ENCODE data around the gene VWF. TPM values are rescaled to one million over a fixed set of nuclear protein-coding genes. Genes with fewer than 3 reads are reported as not detected.

VWF gene
- total RNA-seq, 6 donors from 2014 or later = 292 to 543 (median 360) TPM

DNA sequence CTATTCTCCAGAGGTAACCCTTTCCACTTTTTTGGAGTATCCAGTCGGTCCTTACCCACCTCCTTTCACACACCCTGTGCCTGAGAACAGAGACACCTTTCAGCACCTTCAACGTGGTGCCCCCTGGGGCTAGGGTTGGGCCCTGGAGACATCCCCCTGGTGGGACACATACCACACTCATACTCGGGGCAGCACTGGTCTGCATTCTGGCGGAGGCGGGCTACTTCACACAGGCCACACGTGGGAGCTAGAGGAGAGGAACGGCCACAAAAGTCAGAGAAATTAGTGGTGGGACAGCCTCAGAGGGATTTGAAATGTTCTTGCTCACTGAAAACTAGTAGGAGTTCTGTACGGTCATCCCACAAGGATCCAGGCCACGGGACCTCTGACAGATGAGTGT, 139.6 kb downstream of the VWF start:
- WGBS, 2 donors = 61 to 76% methylated on average over 7 to 9 of the region's 9 CpGs
- TF ChIP-seq POLR2AphosphoS5 (IDR thresholded peaks at IDR 0.05) (no peak), EP300 (IDR thresholded peaks at IDR 0.05) (no peak), POLR2A (IDR thresholded peaks at IDR 0.05) (no peak)
- TF ChIP-seq, protein P1, sequence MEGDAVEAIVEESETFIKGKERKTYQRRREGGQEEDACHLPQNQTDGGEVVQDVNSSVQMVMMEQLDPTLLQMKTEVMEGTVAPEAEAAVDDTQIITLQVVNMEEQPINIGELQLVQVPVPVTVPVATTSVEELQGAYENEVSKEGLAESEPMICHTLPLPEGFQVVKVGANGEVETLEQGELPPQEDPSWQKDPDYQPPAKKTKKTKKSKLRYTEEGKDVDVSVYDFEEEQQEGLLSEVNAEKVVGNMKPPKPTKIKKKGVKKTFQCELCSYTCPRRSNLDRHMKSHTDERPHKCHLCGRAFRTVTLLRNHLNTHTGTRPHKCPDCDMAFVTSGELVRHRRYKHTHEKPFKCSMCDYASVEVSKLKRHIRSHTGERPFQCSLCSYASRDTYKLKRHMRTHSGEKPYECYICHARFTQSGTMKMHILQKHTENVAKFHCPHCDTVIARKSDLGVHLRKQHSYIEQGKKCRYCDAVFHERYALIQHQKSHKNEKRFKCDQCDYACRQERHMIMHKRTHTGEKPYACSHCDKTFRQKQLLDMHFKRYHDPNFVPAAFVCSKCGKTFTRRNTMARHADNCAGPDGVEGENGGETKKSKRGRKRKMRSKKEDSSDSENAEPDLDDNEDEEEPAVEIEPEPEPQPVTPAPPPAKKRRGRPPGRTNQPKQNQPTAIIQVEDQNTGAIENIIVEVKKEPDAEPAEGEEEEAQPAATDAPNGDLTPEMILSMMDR (IDR thresholded peaks at IDR 0.05) = no peak
- H3K4me3 ChIP-seq = no peak overlapping the region
- H3K9me3 ChIP-seq = no peaks in the 10 kb centered on the region
- no peak overlapping the region for H3K27ac ChIP-seq
- no peak for DNase-seq
- H3K27me3 ChIP-seq = no peaks in the 10 kb centered on the region
- H3K36me3 ChIP-seq = peaks cover 3 to 64% (median 8%) of the 10 kb centered on the region in 4 donors
- ATAC-seq (ENCODE audit: low FRiP score in 2 of 2) = no peak
- peaks cover 0 to 6% (median 0%) of the 10 kb centered on the region in 4 donors for H3K4me1 ChIP-seq

DNA sequence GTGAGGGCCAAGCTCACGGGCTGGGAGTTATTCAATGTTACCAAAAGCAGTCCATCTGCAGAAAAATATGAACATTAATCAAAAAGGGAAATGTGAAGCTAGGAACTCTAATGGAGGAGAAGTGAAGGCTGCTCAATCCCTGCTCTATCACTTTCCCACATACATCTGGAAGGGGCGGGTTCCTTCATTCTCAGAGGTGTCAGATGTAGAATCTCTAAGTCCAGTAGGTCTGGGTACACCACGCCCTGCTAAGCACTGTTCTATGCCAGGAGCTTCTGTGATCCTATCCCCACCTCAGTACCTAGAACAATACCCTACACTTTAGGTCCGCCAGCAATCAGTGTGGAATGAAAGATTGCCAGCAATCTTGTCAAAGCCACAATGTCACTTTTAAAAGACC, 142.4 kb downstream of the VWF start:
- TF ChIP-seq, protein P1 (IDR thresholded peaks at IDR 0.05) = no peak
- no peak for TF ChIP-seq EP300 (IDR thresholded peaks at IDR 0.05)
- no peak for TF ChIP-seq POLR2AphosphoS5 (IDR thresholded peaks at IDR 0.05)
- TF ChIP-seq POLR2A (IDR thresholded peaks at IDR 0.05) = no peak
- H3K4me3 ChIP-seq = no peak overlapping the region
- no peak for ATAC-seq (ENCODE audit: low FRiP score in 2 of 2)
- H3K27ac ChIP-seq = no peak overlapping the region
- H3K27me3 ChIP-seq = no peaks in the 10 kb centered on the region
- DNase-seq = no peak
- H3K36me3 ChIP-seq = peaks cover 0 to 54% (median 8%) of the 10 kb centered on the region in 4 donors
- 86 to 87% methylated on average over 4 of the region's 4 CpGs for WGBS, 2 donors
- no peaks in the 10 kb centered on the region for H3K9me3 ChIP-seq
- H3K4me1 ChIP-seq = peaks cover 0 to 2% (median 0%) of the 10 kb centered on the region in 4 donors

DNA sequence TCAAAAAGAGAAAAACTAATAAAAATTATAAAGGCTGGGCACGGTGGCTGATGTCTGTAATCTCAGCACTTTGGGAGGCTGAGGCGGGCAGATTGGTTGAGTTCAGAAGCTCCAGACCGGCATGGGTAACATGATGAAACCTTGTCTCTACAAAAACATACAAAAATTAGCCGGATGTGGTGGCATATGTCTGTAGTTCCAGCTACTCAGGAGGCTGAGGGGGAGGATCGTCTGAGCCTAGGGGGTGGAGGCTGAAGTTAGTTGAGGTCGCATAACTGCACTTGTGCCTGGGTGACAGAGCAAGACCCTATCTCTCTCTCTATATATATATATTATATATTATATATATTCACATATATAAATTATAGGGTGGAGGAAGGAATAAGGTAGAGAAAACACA, 146.9 kb downstream of the VWF start:
- Histone ChIP-seq H3K27ac (no peak overlapping the region), H3K4me1 (peaks cover 0 to 14% (median 5%) of the 10 kb centered on the region in 4 donors), H3K4me3 (no peak overlapping the region), H3K27me3 (no peaks in the 10 kb centered on the region), H3K9me3 (no peaks in the 10 kb centered on the region), H3K36me3 (peaks cover 0 to 52% (median 4%) of the 10 kb centered on the region in 4 donors)
- WGBS, 2 donors = 89 to 91% methylated on average over 6 of the region's 6 CpGs
- TF ChIP-seq, protein P1 (IDR thresholded peaks at IDR 0.05) = no peak
- TF ChIP-seq EP300 (IDR thresholded peaks at IDR 0.05) (no peak), POLR2AphosphoS5 (IDR thresholded peaks at IDR 0.05) (no peak), POLR2A (IDR thresholded peaks at IDR 0.05) (no peak)
- ATAC-seq (ENCODE audit: low FRiP score in 2 of 2) = no peak
- DNase-seq = no peak

DNA sequence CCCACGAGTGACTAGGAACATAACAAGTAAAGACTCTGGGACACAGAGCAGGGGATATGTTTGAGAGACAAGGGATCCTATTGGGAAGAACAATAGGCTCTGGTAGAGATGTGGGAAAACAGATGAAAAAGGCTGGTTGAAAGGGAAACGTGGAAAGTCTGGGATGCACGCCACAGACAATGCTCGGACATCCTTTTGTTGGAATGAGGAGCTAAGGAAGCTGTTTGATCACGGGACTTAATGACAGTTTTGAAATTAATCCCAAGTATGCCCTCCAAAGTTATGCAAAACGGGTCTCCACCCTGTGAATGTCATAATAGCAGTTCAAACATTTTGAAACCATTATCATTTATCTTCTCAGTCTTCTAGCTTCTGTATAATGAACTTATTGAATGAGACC, 147.8 kb downstream of the VWF start:
- TF ChIP-seq, protein P1 (IDR thresholded peaks at IDR 0.05) = no peak
- TF ChIP-seq POLR2AphosphoS5 (IDR thresholded peaks at IDR 0.05) (no peak), POLR2A (IDR thresholded peaks at IDR 0.05) (no peak), EP300 (IDR thresholded peaks at IDR 0.05) (no peak)
- Histone ChIP-seq H3K27me3 (no peaks in the 10 kb centered on the region), H3K9me3 (no peaks in the 10 kb centered on the region), H3K4me3 (no peak overlapping the region), H3K36me3 (peaks cover 0 to 46% (median 3%) of the 10 kb centered on the region in 4 donors), H3K4me1 (peaks cover 0 to 14% (median 5%) of the 10 kb centered on the region in 4 donors), H3K27ac (no peak overlapping the region)
- DNase-seq (no peak), ATAC-seq (ENCODE audit: low FRiP score in 2 of 2) (no peak)
- WGBS, 2 donors = 31 to 46% methylated on average over 6 of the region's 6 CpGs

DNA sequence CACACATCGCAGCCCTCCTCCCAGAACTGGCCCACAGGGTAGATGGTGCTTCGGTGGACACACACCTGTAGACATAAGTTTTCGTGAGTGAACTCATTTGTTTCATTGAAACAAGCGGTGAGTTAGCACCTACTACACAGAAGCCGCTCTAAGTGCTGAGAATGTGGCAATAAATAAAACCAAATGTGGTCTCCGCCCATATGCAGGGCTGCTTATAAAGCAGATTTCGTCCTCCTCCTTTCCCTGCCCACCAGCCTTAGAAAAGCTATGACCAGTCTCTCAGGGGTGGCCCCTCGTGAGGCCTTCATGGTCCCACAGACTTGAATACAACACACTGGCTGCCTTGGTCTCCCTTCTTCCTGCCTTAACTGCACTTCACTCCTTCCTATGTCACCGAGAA, 148.3 kb downstream of the VWF start:
- Histone ChIP-seq H3K4me1 (peaks cover 0 to 14% (median 5%) of the 10 kb centered on the region in 4 donors), H3K27me3 (no peaks in the 10 kb centered on the region), H3K36me3 (peaks cover 0 to 46% (median under 1%) of the 10 kb centered on the region in 4 donors), H3K9me3 (no peaks in the 10 kb centered on the region), H3K4me3 (no peak overlapping the region), H3K27ac (no peak overlapping the region)
- WGBS, 2 donors = 87% methylated on average over 9 of the region's 9 CpGs
- ATAC-seq (ENCODE audit: low FRiP score in 2 of 2) (no peak), DNase-seq (no peak)
- TF ChIP-seq EP300 (IDR thresholded peaks at IDR 0.05) (no peak), POLR2AphosphoS5 (IDR thresholded peaks at IDR 0.05) (no peak), POLR2A (IDR thresholded peaks at IDR 0.05) (no peak)
- TF ChIP-seq, protein P1 (IDR thresholded peaks at IDR 0.05) = no peak

Data from upper lobe of left lung (tissue), 6 donors.